Stimulated activated naive CD8-positive, alpha-beta T cell treated with anti-CD3 and anti-CD28 coated beads, Interleukin-15, amount 100 ng/mL, for 72 hours (primary cell): Measurements from ENCODE around the gene KRTAP21-2.
"Not testable (repeated sequence)": the region's sequence is repeated elsewhere in the genome, so short reads cannot be mapped to it uniquely, and the experiment has no call there.

Experiments used
- ATAC-seq: fragments of 150-1000 bp; cut with Tn5 transposase; 2 replicates; pipeline ENCODE4 v1.10.0; 2021; ENCODE audit warnings: mild to moderate bottlenecking, moderate library complexity
- DNase-seq, 2 donors: peaks; one replicate each; pipeline ENCODE4 v3.0.0; 2021 to 2022
- H3K27ac Mint-ChIP-seq, 2 donors: one replicate each; pipeline ENCODE4 v1.8.0; 2022; ENCODE audit warnings: mild to moderate bottlenecking in 2 of 2, mixed read lengths in 2 of 2, moderate library complexity in 2 of 2
- H3K27me3 Mint-ChIP-seq: one replicate; pipeline ENCODE4 v1.8.0; 2022; ENCODE audit warnings: mixed read lengths
- H3K4me1 Mint-ChIP-seq: one replicate; pipeline ENCODE4 v1.8.0; 2022; ENCODE audit warnings: mild to moderate bottlenecking, mixed read lengths
- H3K4me3 Mint-ChIP-seq, 2 donors: one replicate each; pipeline ENCODE4 v1.8.0; 2022; ENCODE audit warnings: mild to moderate bottlenecking in 2 of 2, mixed read lengths in 2 of 2, moderate library complexity in 1 of 2
- H3K9me3 Mint-ChIP-seq, 2 donors: one replicate each; pipeline ENCODE4 v1.8.0; 2022; ENCODE audit warnings: mixed read lengths in 2 of 2

KRTAP21-2 gene

GRCh38 chr21:30747159-30747558 lies at the start of gene KRTAP21-2:
TSS of gene KRTAP21-2 (minus strand) at chr21:30747259. CDS start at chr21:30747202, 57 bp downstream.
- Mint-ChIP-seq H3K4me3 (no peak within 1 kb of the TSS), H3K27me3 (peaks cover 5% of the 10 kb centered on the region), H3K9me3 (peaks cover 0 to 8% of the 10 kb centered on the region in 2 donors), H3K27ac (no peak within 1 kb of the TSS), H3K4me1 (no peaks in the 10 kb centered on the region)
- DNase-seq = no peak
- no peak for ATAC-seq

GRCh38 chr21:30793581-30794314 lies 46.7 kb upstream of the KRTAP21-2 start:
- Mint-ChIP-seq H3K27ac (no peak overlapping the region), H3K4me3 (no peak overlapping the region), H3K9me3 (no peaks in the 10 kb centered on the region), H3K27me3 (peaks cover 8% of the 10 kb centered on the region), H3K4me1 (no peaks in the 10 kb centered on the region)
- DNase-seq (no peak), ATAC-seq (no peak)

GRCh38 chr21:30779249-30779648 lies 32.2 kb upstream of the KRTAP21-2 start:
- DNase-seq (no peak), ATAC-seq (no peak)
- Mint-ChIP-seq H3K27me3 (peaks cover 20% of the 10 kb centered on the region), H3K27ac (no peak overlapping the region), H3K4me1 (no peaks in the 10 kb centered on the region), H3K4me3 (no peak overlapping the region), H3K9me3 (no peaks in the 10 kb centered on the region)

- no peak overlapping the region for H3K27ac Mint-ChIP-seq
- H3K27me3 Mint-ChIP-seq = no peaks in the 10 kb centered on the region
- no peaks in the 10 kb centered on the region for H3K4me1 Mint-ChIP-seq
- DNase-seq (no peak), ATAC-seq (no peak)
- no peak overlapping the region for H3K4me3 Mint-ChIP-seq
- no peaks in the 10 kb centered on the region for H3K9me3 Mint-ChIP-seq
These were observed 22.8 kb upstream of the KRTAP21-2 start for GRCh38 chr21:30769724-30770431.

GRCh38 chr21:30760776-30761175 lies 13.7 kb upstream of the KRTAP21-2 start:
- ATAC-seq (no peak), DNase-seq (no peak)
- Mint-ChIP-seq H3K9me3 (no peaks in the 10 kb centered on the region), H3K4me3 (no peak overlapping the region), H3K27me3 (peaks cover 10% of the 10 kb centered on the region), H3K4me1 (no peaks in the 10 kb centered on the region), H3K27ac (no peak overlapping the region)

- no peaks in the 10 kb centered on the region for H3K9me3 Mint-ChIP-seq
- H3K27ac Mint-ChIP-seq = no peak overlapping the region
- DNase-seq (no peak), ATAC-seq (no peak)
- no peak overlapping the region for H3K4me3 Mint-ChIP-seq
- H3K4me1 Mint-ChIP-seq = no peaks in the 10 kb centered on the region
- H3K27me3 Mint-ChIP-seq = peaks cover 10% of the 10 kb centered on the region
These were observed 11.2 kb upstream of the KRTAP21-2 start for GRCh38 chr21:30758306-30758705.

- not testable (repeated sequence) for ATAC-seq, H3K4me3 Mint-ChIP-seq, H3K9me3 Mint-ChIP-seq, H3K4me1 Mint-ChIP-seq, DNase-seq, H3K27ac Mint-ChIP-seq
- H3K27me3 Mint-ChIP-seq = peaks cover 19% of the 10 kb centered on the region
These were observed 8.3 kb upstream of the KRTAP21-2 start, which contains the start of gene KRTAP21-1 for GRCh38 chr21:30755328-30755727. TSS of gene KRTAP21-1 (minus strand) at chr21:30755428. CDS start at chr21:30755378, 50 bp downstream.

- Mint-ChIP-seq H3K27me3 (no peaks in the 10 kb centered on the region), H3K4me3 (no peak overlapping the region), H3K27ac (no peak overlapping the region), H3K9me3 (peaks cover 0 to 4% of the 10 kb centered on the region in 2 donors), H3K4me1 (no peaks in the 10 kb centered on the region)
- DNase-seq (no peak), ATAC-seq (no peak)
These were observed 6.6 kb downstream of the KRTAP21-2 start for GRCh38 chr21:30740462-30740861.

- Mint-ChIP-seq H3K4me1 (no peaks in the 10 kb centered on the region), H3K4me3 (no peak overlapping the region), H3K27ac (peak overlapping the region in 1 of 2 donors; percentile 62), H3K9me3 (peaks cover 0 to under 1% of the 10 kb centered on the region in 2 donors), H3K27me3 (peaks cover under 1% of the 10 kb centered on the region)
- no peak for ATAC-seq
- no peak for DNase-seq
These were observed 14.0 kb downstream of the KRTAP21-2 start for GRCh38 chr21:30733026-30733425.

GRCh38 chr21:30726726-30727125 lies 20.3 kb downstream of the KRTAP21-2 start:
- H3K27me3 Mint-ChIP-seq = peaks cover 47% of the 10 kb centered on the region
- peaks cover 0 to 8% of the 10 kb centered on the region in 2 donors for H3K9me3 Mint-ChIP-seq
- no peaks in the 10 kb centered on the region for H3K4me1 Mint-ChIP-seq
- no peak overlapping the region for H3K27ac Mint-ChIP-seq
- DNase-seq (no peak), ATAC-seq (no peak)
- no peak overlapping the region for H3K4me3 Mint-ChIP-seq

GRCh38 chr21:30719401-30719800 lies 27.7 kb downstream of the KRTAP21-2 start:
- no peak for DNase-seq
- H3K27ac Mint-ChIP-seq = peak overlapping the region; percentile 75 to 82

GRCh38 chr21:30718239-30718909 lies 28.7 kb downstream of the KRTAP21-2 start, which contains the start of gene KRTAP21-3:
TSS of gene KRTAP21-3 (minus strand) at chr21:30718777. CDS start at chr21:30718759, 18 bp downstream.
- Mint-ChIP-seq H3K4me3 (peak within 1 kb of the TSS in 1 of 2 donors; percentile 17), H3K27ac (peak within 1 kb of the TSS; percentile 75 to 93), H3K27me3 (peaks cover 12% of the 10 kb centered on the region), H3K9me3 (peaks cover 7 to 8% of the 10 kb centered on the region in 2 donors), H3K4me1 (peaks cover 22% of the 10 kb centered on the region)
- ATAC-seq (peak; percentile 95), DNase-seq (peak; percentile 20 to 26)

More at GRCh38 chr21:30719401-30719800, 27.7 kb downstream of the KRTAP21-2 start:
- Mint-ChIP-seq H3K27me3 (peaks cover 19% of the 10 kb centered on the region), H3K4me1 (peaks cover 22% of the 10 kb centered on the region), H3K9me3 (peaks cover 7 to 8% of the 10 kb centered on the region in 2 donors), H3K4me3 (peak overlapping the region in 1 of 2 donors; percentile 17)
- peak; percentile 63 for ATAC-seq

- ATAC-seq = no peak
- H3K4me1 Mint-ChIP-seq = peaks cover 22% of the 10 kb centered on the region
- peak overlapping the region in 1 of 2 donors; percentile 93 for H3K27ac Mint-ChIP-seq
- H3K9me3 Mint-ChIP-seq = peaks cover 7 to 8% of the 10 kb centered on the region in 2 donors
- no peak overlapping the region for H3K4me3 Mint-ChIP-seq
- DNase-seq = no peak
- H3K27me3 Mint-ChIP-seq = no peaks in the 10 kb centered on the region
These were observed 30.0 kb downstream of the KRTAP21-2 start for GRCh38 chr21:30717105-30717504.

- H3K4me1 Mint-ChIP-seq = peaks cover 27% of the 10 kb centered on the region
These were observed 32.1 kb downstream of the KRTAP21-2 start for GRCh38 chr21:30714946-30715345.

GRCh38 chr21:30714456-30714855 lies 32.6 kb downstream of the KRTAP21-2 start:
- Mint-ChIP-seq H3K27me3 (no peaks in the 10 kb centered on the region), H3K4me3 (no peak overlapping the region), H3K4me1 (peaks cover 24% of the 10 kb centered on the region), H3K9me3 (peaks cover 16 to 19% of the 10 kb centered on the region in 2 donors), H3K27ac (no peak overlapping the region)
- ATAC-seq = no peak
- no peak for DNase-seq

More at GRCh38 chr21:30714946-30715345, 32.1 kb downstream of the KRTAP21-2 start:
- DNase-seq (no peak), ATAC-seq (no peak)
- no peak overlapping the region for H3K27ac Mint-ChIP-seq
- peaks cover 16 to 19% of the 10 kb centered on the region in 2 donors for H3K9me3 Mint-ChIP-seq
- no peaks in the 10 kb centered on the region for H3K27me3 Mint-ChIP-seq
- no peak overlapping the region for H3K4me3 Mint-ChIP-seq
